ENCODE measurements around the gene MEIOSIN. TPM values are rescaled to one million over a fixed set of nuclear protein-coding genes. Genes with fewer than 3 reads are reported as not detected.

Gene MEIOSIN
- total RNA-seq, 4 donors from 2014 or later: not detected

- Histone ChIP-seq H3K27ac (peak overlapping the region in 3 of 4 donors; percentile 76 to 99 (median 96)), H3K4me3 (peak overlapping the region in 2 of 4 donors; percentile 86 to 89), H3K27me3 (no peaks in the 10 kb centered on the region), H3K36me3 (peaks cover 0 to 8% (median 0%) of the 10 kb centered on the region in 3 donors), H3K9me3 (no peaks in the 10 kb centered on the region), H3K4me1 (peaks cover 0 to 25% (median 13%) of the 10 kb centered on the region in 4 donors)
- DNase-seq: peak in 2 of 3 donors; percentile 66 to 71
- TF ChIP-seq CTCF (IDR thresholded peaks at IDR 0.05): no peak
- TF ChIP-seq POLR2A (IDR thresholded peaks at IDR 0.05): peak; percentile 37 to 47
Measured at GRCh38 chr19:45772130-45772840, 39.0 kb downstream of the MEIOSIN start.

DNA sequence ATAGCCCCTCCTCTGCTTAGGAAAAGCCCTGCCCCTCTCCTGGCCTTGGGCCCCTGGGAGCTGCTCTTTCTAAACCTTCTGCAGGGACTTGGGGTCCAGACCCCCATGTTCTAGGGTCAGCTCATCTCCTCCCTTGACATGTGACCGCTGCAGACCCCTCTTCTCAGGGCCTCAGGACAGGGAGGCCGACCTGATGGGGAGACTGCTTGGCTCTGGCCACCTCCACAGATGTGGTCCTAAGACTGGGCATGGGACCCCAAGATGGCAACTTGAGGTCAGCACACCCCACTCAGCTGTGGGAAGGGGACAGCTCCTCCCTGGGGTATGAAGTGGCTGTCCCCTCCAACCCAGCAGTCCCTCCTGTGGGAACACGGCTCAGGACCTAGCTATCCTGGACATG is 39.7 kb downstream of the MEIOSIN start:
- H3K36me3 ChIP-seq: peaks cover 0 to 15% (median 0%) of the 10 kb centered on the region in 3 donors
- TF ChIP-seq CTCF (IDR thresholded peaks at IDR 0.05) (no peak), POLR2A (IDR thresholded peaks at IDR 0.05) (no peak)
- H3K4me1 ChIP-seq: peaks cover 0 to 25% (median 9%) of the 10 kb centered on the region in 4 donors
- no peak overlapping the region for H3K4me3 ChIP-seq
- no peaks in the 10 kb centered on the region for H3K27me3 ChIP-seq
- no peaks in the 10 kb centered on the region for H3K9me3 ChIP-seq
- DNase-seq: no peak
- H3K27ac ChIP-seq: peak overlapping the region in 2 of 4 donors; percentile 96 to 99

- H3K4me1 ChIP-seq: peaks cover 0 to 26% (median 6%) of the 10 kb centered on the region in 4 donors
- no peaks in the 10 kb centered on the region for H3K27me3 ChIP-seq
- no peaks in the 10 kb centered on the region for H3K9me3 ChIP-seq
- no peak for DNase-seq
- H3K4me3 ChIP-seq: no peak overlapping the region
- peak overlapping the region in 1 of 4 donors; percentile 99 for H3K27ac ChIP-seq
- peaks cover 0 to 15% (median 0%) of the 10 kb centered on the region in 3 donors for H3K36me3 ChIP-seq
- no peak for TF ChIP-seq CTCF (IDR thresholded peaks at IDR 0.05)
- TF ChIP-seq POLR2A (IDR thresholded peaks at IDR 0.05): no peak
Measured at GRCh38 chr19:45773384-45773783, 40.1 kb downstream of the MEIOSIN start.

DNA sequence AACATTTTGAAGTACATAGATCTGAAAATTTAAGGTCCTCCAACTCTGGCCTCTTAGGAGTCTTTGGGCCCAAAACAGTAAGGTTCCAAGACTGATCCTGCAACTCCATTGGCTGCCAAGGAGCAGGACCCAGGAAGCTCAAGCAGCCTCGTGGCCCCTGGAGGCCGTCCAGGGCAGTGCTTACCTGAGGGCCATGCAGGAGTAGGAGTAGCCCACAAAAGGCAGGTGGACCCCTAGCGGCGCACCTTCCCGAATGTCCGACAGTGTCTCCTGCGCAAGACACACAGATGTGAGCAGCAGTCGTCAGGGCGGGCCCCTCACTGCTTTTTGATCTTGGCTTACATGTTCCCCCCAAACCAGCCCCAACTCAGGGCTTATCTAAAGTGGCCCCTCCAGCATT is 41.5 kb downstream of the MEIOSIN start:
- no peaks in the 10 kb centered on the region for H3K9me3 ChIP-seq
- H3K36me3 ChIP-seq: peaks cover 0 to 15% (median 0%) of the 10 kb centered on the region in 3 donors
- no peak overlapping the region for H3K27ac ChIP-seq
- TF ChIP-seq POLR2A (IDR thresholded peaks at IDR 0.05): no peak
- TF ChIP-seq CTCF (IDR thresholded peaks at IDR 0.05): peak in 2 of 6 experiments; percentile 24 to 27
- H3K27me3 ChIP-seq: no peaks in the 10 kb centered on the region
- H3K4me1 ChIP-seq: peaks cover 0 to 38% (median 17%) of the 10 kb centered on the region in 4 donors
- no peak for DNase-seq
- H3K4me3 ChIP-seq: no peak overlapping the region

- Histone ChIP-seq H3K27me3 (no peaks in the 10 kb centered on the region), H3K27ac (no peak overlapping the region), H3K36me3 (peaks cover 0 to 15% (median 0%) of the 10 kb centered on the region in 3 donors), H3K9me3 (no peaks in the 10 kb centered on the region), H3K4me3 (no peak overlapping the region), H3K4me1 (peaks cover 0 to 41% (median 15%) of the 10 kb centered on the region in 4 donors)
- DNase-seq: no peak
- TF ChIP-seq CTCF (IDR thresholded peaks at IDR 0.05) (no peak), POLR2A (IDR thresholded peaks at IDR 0.05) (no peak)
Measured at GRCh38 chr19:45777395-45777961, 44.2 kb downstream of the MEIOSIN start.

Data from Peyer's patch (tissue), 4 donors.